ENCODE results near the gene SVIL. TPM values are rescaled to one million over a fixed set of nuclear protein-coding genes. Genes with fewer than 3 reads are reported as not detected.
A peak's percentile ranks its signal among the peaks of the same experiment; 100 is the strongest.

The SVIL gene
- total and polyA plus RNA-seq, 2 of the 13 experiments (the other 11 are each of a cell fraction or from before 2014, with no cell fraction given): 3.9 to 12.1 TPM

DNA sequence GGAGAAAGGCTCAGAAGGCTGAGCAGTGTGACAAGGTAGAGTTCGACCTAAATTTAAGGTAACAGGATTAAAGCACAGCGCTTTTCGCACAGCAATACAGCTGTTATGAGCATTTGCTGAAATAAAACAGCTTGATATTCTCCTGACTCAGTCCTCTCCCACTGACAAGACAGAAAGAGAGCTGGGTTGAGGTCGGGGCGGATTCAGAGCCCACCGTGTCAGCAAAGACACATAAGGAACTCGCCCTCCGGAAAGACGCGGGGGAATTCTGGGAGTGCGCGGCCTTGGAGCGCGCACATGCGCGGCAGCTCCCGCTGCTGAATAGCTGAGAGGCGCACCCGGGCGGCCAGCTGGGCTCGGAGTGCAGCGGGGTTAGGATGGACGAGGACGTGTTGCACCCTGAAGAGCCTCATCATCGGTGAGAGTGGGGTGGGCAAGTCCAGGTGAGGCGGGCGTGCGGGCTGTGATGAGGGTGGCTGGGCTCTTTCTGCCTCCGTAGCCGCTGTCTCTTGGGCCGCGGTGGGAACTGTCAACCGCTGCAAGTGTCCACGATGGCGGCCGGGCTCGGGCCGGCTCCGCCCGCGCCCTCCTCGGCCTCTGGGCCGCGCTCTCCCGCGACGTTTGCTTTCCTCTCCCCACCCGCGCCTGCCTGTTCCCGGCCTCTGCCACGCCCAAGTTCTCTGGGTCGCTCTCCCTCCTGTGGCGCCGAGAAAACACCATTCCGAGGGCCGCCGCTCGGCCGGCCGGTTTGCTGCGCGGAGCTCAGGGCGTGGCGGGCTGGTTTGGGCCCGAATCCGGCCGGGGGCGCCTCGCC lies 225.3 kb downstream of the SVIL start (continued):
- TF ChIP-seq, protein P1, sequence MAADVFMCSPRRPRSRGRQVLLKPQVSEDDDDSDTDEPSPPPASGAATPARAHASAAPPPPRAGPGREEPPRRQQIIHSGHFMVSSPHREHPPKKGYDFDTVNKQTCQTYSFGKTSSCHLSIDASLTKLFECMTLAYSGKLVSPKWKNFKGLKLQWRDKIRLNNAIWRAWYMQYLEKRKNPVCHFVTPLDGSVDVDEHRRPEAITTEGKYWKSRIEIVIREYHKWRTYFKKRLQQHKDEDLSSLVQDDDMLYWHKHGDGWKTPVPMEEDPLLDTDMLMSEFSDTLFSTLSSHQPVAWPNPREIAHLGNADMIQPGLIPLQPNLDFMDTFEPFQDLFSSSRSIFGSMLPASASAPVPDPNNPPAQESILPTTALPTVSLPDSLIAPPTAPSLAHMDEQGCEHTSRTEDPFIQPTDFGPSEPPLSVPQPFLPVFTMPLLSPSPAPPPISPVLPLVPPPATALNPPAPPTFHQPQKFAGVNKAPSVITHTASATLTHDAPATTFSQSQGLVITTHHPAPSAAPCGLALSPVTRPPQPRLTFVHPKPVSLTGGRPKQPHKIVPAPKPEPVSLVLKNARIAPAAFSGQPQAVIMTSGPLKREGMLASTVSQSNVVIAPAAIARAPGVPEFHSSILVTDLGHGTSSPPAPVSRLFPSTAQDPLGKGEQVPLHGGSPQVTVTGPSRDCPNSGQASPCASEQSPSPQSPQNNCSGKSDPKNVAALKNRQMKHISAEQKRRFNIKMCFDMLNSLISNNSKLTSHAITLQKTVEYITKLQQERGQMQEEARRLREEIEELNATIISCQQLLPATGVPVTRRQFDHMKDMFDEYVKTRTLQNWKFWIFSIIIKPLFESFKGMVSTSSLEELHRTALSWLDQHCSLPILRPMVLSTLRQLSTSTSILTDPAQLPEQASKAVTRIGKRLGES (CRISPR knock-in tag; IDR thresholded peaks at IDR 0.05; ENCODE audit: borderline replicate concordance): no peak
- no peak for TF ChIP-seq STAT5B (CRISPR knock-in tag; IDR thresholded peaks at IDR 0.05)
- TF ChIP-seq ZSCAN21 (CRISPR knock-in tag; IDR thresholded peaks at IDR 0.05; ENCODE audit: borderline replicate concordance): peak; percentile 67; the same call in 1 of the 2 replicates
- TF ChIP-seq PPARG (CRISPR knock-in tag; conservative IDR thresholded peaks at IDR 0.05): no peak
- peak; percentile 78 for TF ChIP-seq KAT8 (CRISPR knock-in tag; IDR thresholded peaks at IDR 0.05)
- TF ChIP-seq ATRX (CRISPR knock-in tag; IDR thresholded peaks at IDR 0.05; ENCODE audit: borderline replicate concordance): no peak
- peak; percentile 60; the same call in 1 of the 2 replicates for TF ChIP-seq ZHX1 (CRISPR knock-in tag; IDR thresholded peaks at IDR 0.05; ENCODE audit: low read depth)
- TF ChIP-seq ZSCAN20 (CRISPR knock-in tag; IDR thresholded peaks at IDR 0.05; ENCODE audit: borderline replicate concordance): no peak; the same call in none of the 2 replicates
- TF ChIP-seq, protein P2, sequence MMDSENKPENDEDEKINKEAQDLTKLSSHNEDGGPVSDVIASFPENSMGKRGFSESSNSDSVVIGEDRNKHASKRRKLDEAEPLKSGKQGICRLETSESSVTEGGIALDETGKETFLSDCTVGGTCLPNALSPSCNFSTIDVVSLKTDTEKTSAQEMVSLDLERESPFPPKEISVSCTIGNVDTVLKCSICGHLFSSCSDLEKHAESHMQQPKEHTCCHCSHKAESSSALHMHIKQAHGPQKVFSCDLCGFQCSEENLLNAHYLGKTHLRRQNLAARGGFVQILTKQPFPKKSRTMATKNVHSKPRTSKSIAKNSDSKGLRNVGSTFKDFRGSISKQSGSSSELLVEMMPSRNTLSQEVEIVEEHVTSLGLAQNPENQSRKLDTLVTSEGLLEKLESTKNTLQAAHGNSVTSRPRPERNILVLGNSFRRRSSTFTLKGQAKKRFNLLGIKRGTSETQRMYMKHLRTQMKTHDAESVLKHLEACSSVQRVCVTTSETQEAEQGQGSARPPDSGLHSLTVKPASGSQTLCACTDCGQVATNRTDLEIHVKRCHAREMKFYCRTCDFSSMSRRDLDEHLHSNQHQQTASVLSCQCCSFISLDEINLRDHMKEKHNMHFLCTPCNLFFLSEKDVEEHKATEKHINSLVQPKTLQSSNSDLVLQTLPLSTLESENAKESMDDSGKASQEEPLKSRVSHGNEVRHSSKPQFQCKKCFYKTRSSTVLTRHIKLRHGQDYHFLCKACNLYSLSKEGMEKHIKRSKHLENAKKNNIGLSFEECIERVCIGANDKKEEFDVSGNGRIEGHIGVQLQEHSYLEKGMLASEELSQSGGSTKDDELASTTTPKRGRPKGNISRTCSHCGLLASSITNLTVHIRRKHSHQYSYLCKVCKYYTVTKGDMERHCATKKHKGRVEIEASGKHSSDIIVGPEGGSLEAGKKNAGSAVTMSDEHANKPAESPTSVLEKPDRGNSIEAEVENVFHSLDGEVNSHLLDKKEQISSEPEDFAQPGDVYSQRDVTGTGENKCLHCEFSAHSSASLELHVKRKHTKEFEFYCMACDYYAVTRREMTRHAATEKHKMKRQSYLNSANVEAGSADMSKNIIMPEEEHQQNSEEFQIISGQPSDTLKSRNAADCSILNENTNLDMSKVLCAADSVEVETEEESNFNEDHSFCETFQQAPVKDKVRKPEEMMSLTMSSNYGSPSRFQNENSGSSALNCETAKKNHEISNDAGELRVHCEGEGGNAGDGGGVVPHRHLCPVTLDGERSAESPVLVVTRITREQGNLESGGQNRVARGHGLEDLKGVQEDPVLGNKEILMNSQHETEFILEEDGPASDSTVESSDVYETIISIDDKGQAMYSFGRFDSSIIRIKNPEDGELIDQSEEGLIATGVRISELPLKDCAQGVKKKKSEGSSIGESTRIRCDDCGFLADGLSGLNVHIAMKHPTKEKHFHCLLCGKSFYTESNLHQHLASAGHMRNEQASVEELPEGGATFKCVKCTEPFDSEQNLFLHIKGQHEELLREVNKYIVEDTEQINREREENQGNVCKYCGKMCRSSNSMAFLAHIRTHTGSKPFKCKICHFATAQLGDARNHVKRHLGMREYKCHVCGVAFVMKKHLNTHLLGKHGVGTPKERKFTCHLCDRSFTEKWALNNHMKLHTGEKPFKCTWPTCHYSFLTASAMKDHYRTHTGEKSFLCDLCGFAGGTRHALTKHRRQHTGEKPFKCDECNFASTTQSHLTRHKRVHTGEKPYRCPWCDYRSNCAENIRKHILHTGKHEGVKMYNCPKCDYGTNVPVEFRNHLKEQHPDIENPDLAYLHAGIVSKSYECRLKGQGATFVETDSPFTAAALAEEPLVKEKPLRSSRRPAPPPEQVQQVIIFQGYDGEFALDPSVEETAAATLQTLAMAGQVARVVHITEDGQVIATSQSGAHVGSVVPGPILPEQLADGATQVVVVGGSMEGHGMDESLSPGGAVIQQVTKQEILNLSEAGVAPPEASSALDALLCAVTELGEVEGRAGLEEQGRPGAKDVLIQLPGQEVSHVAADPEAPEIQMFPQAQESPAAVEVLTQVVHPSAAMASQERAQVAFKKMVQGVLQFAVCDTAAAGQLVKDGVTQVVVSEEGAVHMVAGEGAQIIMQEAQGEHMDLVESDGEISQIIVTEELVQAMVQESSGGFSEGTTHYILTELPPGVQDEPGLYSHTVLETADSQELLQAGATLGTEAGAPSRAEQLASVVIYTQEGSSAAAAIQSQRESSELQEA (CRISPR knock-in tag; IDR thresholded peaks at IDR 0.05; ENCODE audit: not compliant biosample characterization): peak; percentile 24
- peak; percentile 63; the same call in 1 of the 2 replicates for TF ChIP-seq ZSCAN12 (CRISPR knock-in tag; IDR thresholded peaks at IDR 0.05)
- TF ChIP-seq TGIF2 (CRISPR knock-in tag; IDR thresholded peaks at IDR 0.05): peak; percentile 83
- peak; percentile 15; the same call in 1 of the 2 replicates for TF ChIP-seq PRMT3 (CRISPR knock-in tag; IDR thresholded peaks at IDR 0.05; ENCODE audit: borderline replicate concordance, low read depth)
